WTC11 (cell line): ENCODE results near the gene XIRP2. TPM values are rescaled to one million over a fixed set of nuclear protein-coding genes. Genes with fewer than 3 reads are reported as not detected.

ENCODE experiments used
- ATAC-seq: fragments of 200-7000 bp; cut with Tn5 transposase; 2 replicates; pipeline ENCODE4 v1.10.0; 2021; ENCODE audit warnings: mild to moderate bottlenecking, moderate library complexity
- CTCF ChIA-PET: fragments of 300-600 bp; sonication (Branson Sonifier 250); formaldehyde crosslinking; loops from one replicate; lab custom pipeline; 2021; ENCODE audit warnings: antibody characterized with exemption; lab: Charles Lee
- POLR2A ChIA-PET: fragments of 350-600 bp; sonication (Branson Sonifier 250); formaldehyde crosslinking; loops from one replicate; lab custom pipeline; 2021; ENCODE audit warnings: antibody characterized with exemption; lab: Charles Lee
- DNase-seq: peaks from one replicate; pipeline ENCODE4 v3.0.0; 2021; ENCODE audit warnings: low spot score
- H3K27ac Mint-ChIP-seq: 2 replicates; pipeline ENCODE4 v1.8.0; 2021; ENCODE audit warnings: mixed read lengths
- H3K27me3 Mint-ChIP-seq: 2 replicates; pipeline ENCODE4 v1.8.0; 2021; ENCODE audit warnings: low read depth, mild to moderate bottlenecking, moderate library complexity, mixed read lengths
- H3K36me3 Mint-ChIP-seq: 2 replicates; pipeline ENCODE4 v1.8.0; 2021; ENCODE audit warnings: mixed read lengths
- H3K4me1 Mint-ChIP-seq: 2 replicates; pipeline ENCODE4 v1.8.0; 2022; ENCODE audit warnings: mixed read lengths
- H3K4me3 Mint-ChIP-seq: 2 replicates; pipeline ENCODE4 v1.8.0; 2021; ENCODE audit warnings: mild to moderate bottlenecking, moderate library complexity, mixed read lengths
- H3K9me3 Mint-ChIP-seq: 2 replicates; pipeline ENCODE4 v1.8.0; 2021; ENCODE audit warnings: mixed read lengths
- ELF4 ChIP-seq: sonication (generic); formaldehyde crosslinking; IDR thresholded peaks from 2 replicates; pipeline ENCODE4 v1.8.1; 2022; ENCODE audit warnings: low read depth, mild to moderate bottlenecking, moderate library complexity, missing genetic modification reagents
- ETV6 ChIP-seq: sonication (generic); formaldehyde crosslinking; IDR thresholded peaks from 2 replicates; pipeline ENCODE4 v1.8.1; 2022; ENCODE audit warnings: mild to moderate bottlenecking, missing genetic modification reagents
- FOXP4 ChIP-seq: sonication (generic); formaldehyde crosslinking; IDR thresholded peaks from 2 replicates; pipeline ENCODE4 v1.8.0; 2022; ENCODE audit warnings: mild to moderate bottlenecking, missing genetic modification reagents
- GTF2I ChIP-seq: fragments of 250-450 bp; sonication (Bioruptor Pico); conservative IDR thresholded peaks from 2 replicates; pipeline ENCODE4 v1.4.0; 2021; ENCODE audit warnings: mild to moderate bottlenecking
- HMGA2 ChIP-seq: fragments of 250-450 bp; sonication (Bioruptor Pico); IDR thresholded peaks from 2 replicates; pipeline ENCODE4 v1.4.0; 2021; ENCODE audit warnings: mild to moderate bottlenecking, moderate library complexity
- MXD4 ChIP-seq: fragments of 250-450 bp; sonication (Bioruptor Pico); IDR thresholded peaks from 2 replicates; pipeline ENCODE4 v1.8.0; 2021; ENCODE audit warnings: mild to moderate bottlenecking, moderate library complexity, borderline replicate concordance
- PRDM15 ChIP-seq: sonication (generic); formaldehyde crosslinking; IDR thresholded peaks from 2 replicates; pipeline ENCODE4 v1.8.0; 2022; ENCODE audit warnings: missing genetic modification reagents
- SP1 ChIP-seq: sonication (generic); formaldehyde crosslinking; conservative IDR thresholded peaks from 2 replicates; pipeline ENCODE4 v1.8.1; 2022; ENCODE audit warnings: missing genetic modification reagents
- STAT6 ChIP-seq: sonication (generic); formaldehyde crosslinking; conservative IDR thresholded peaks from 2 replicates; pipeline ENCODE4 v1.8.1; 2023; ENCODE audit warnings: mild to moderate bottlenecking, low read depth, missing genetic modification reagents, moderate library complexity
- TP53 ChIP-seq: sonication (generic); formaldehyde crosslinking; IDR thresholded peaks from 2 replicates; pipeline ENCODE4 v1.8.1; 2023; ENCODE audit warnings: mild to moderate bottlenecking, missing genetic modification reagents
- ZNF232 ChIP-seq: sonication (generic); formaldehyde crosslinking; IDR thresholded peaks from 2 replicates; pipeline ENCODE4 v1.8.0; 2022; ENCODE audit warnings: mild to moderate bottlenecking, missing genetic modification reagents
- ZNF396 ChIP-seq: fragments of 250-450 bp; sonication (Bioruptor Pico); IDR thresholded peaks from 2 replicates; pipeline ENCODE4 v1.8.0; 2021; ENCODE audit warnings: mild to moderate bottlenecking, moderate library complexity, borderline replicate concordance
- ZNF416 ChIP-seq: fragments of 250-450 bp; sonication (Bioruptor Pico); IDR thresholded peaks from 2 replicates; pipeline ENCODE4 v1.9.0; 2021; ENCODE audit warnings: mild to moderate bottlenecking, inconsistent platforms
- ZNF423 ChIP-seq: fragments of 250-450 bp; sonication (Bioruptor Pico); IDR thresholded peaks from 2 replicates; pipeline ENCODE4 v2.1.2; 2022; ENCODE audit warnings: mild to moderate bottlenecking, moderate library complexity
- ZNF532 ChIP-seq: fragments of 250-450 bp; sonication (Bioruptor Pico); IDR thresholded peaks from 2 replicates; pipeline ENCODE4 v1.9.0; 2021; ENCODE audit warnings: mild to moderate bottlenecking, borderline replicate concordance
- ZSCAN18 ChIP-seq: fragments of 250-450 bp; sonication (Bioruptor Pico); IDR thresholded peaks from 2 replicates; pipeline ENCODE4 v2.1.2; 2022; ENCODE audit warnings: mild to moderate bottlenecking, moderate library complexity
- total RNA-seq: library from RNA; stranded (reverse); gene quantifications from 3 replicates; pipeline ENCODE4 v1.2.3, GENCODE V29; 2021

The XIRP2 gene
- total RNA-seq, 1 experiment from 2014 or later = 0.87 TPM

- Mint-ChIP-seq H3K27ac (no peak overlapping the region), H3K36me3 (no peaks in the 10 kb centered on the region), H3K27me3 (no peaks in the 10 kb centered on the region), H3K4me3 (no peak overlapping the region), H3K4me1 (peaks cover 5% of the 10 kb centered on the region; the same call in 1 of the 2 replicates), H3K9me3 (no peaks in the 10 kb centered on the region)
- no peak for DNase-seq
- no peak for TF ChIP-seq PRDM15 (CRISPR knock-in tag)
- TF ChIP-seq HMGA2 = no peak
- TF ChIP-seq ZNF232 (CRISPR knock-in tag) = no peak
- no peak for TF ChIP-seq TP53 (CRISPR knock-in tag)
- TF ChIP-seq ZNF396 (CRISPR knock-in tag) = no peak
- no peak for TF ChIP-seq ELF4 (CRISPR knock-in tag)
- TF ChIP-seq GTF2I (CRISPR knock-in tag) = no peak
- no peak for TF ChIP-seq ZNF416 (CRISPR knock-in tag)
- TF ChIP-seq ZNF532 (CRISPR knock-in tag) = no peak
- TF ChIP-seq STAT6 (CRISPR knock-in tag) = no peak
- TF ChIP-seq ETV6 (CRISPR knock-in tag) = no peak
- TF ChIP-seq ZNF423 (CRISPR knock-in tag) = no peak
- TF ChIP-seq FOXP4 (CRISPR knock-in tag) = no peak
- no peak for TF ChIP-seq ZSCAN18 (CRISPR knock-in tag)
- no peak for TF ChIP-seq SP1 (CRISPR knock-in tag)
- TF ChIP-seq MXD4 (CRISPR knock-in tag) = no peak
- CTCF ChIA-PET = no interaction called here
- ATAC-seq = no peak
- POLR2A ChIA-PET = no interaction called here
Observed at GRCh38 chr2:167049659-167050058, 161.4 kb downstream of the XIRP2 start.
